ENCODE results near the gene ARSB. TPM values are rescaled to one million over a fixed set of nuclear protein-coding genes. Genes with fewer than 3 reads are reported as not detected.

ARSB gene
- total and polyA plus RNA-seq, 2 donors (not counting 1 experiment from before 2014, with no cell fraction given), result 10.1 to 27.7 TPM

GRCh38 chr5:78995521-78996007 is 10.5 kb upstream of the ARSB start:
- no peaks in the 10 kb centered on the region for H3K9me3 ChIP-seq (ENCODE audit: control insufficient read depth, insufficient read depth, low read depth, low read length)
- no peak for DNase-seq (ENCODE audit: low read depth in 2 of 2)
- no peaks in the 10 kb centered on the region for H3K4me1 ChIP-seq (ENCODE audit: control insufficient read depth, extremely low read depth, insufficient read depth, low read length)
- no peak overlapping the region for H3K4me3 ChIP-seq (replicated peaks in 1 of 4; ENCODE audit: control extremely low read depth in 1 of 4, insufficient read depth in 1 of 4, low read depth in 3 of 4, low read length in 4 of 4)
- no peak overlapping the region for H3K4me2 ChIP-seq (ENCODE audit: extremely low read depth, insufficient read depth, low read length)
- H3K27me3 ChIP-seq (ENCODE audit: control insufficient read depth, insufficient read depth, low read length), result no peaks in the 10 kb centered on the region
- H3K36me3 ChIP-seq (ENCODE audit: control insufficient read depth, insufficient read depth, low read length), result no peaks in the 10 kb centered on the region
- no peak overlapping the region for H3K9ac ChIP-seq (ENCODE audit: insufficient read depth, low read length)
- no peak overlapping the region for H2AFZ ChIP-seq (ENCODE audit: low read length)
- TF ChIP-seq EZH2 (IDR thresholded peaks at IDR 0.05; ENCODE audit: low read length, missing control alignments) (no peak), CTCF (conservative IDR thresholded peaks at IDR 0.05 in 1 of 2, IDR thresholded peaks at IDR 0.05 in 1 of 2; ENCODE audit: low read depth in 1 of 2, low read length in 2 of 2) (no peak)
- no peaks in the 10 kb centered on the region for H3K79me2 ChIP-seq (ENCODE audit: control insufficient read depth, insufficient read depth, low read length)
- H4K20me1 ChIP-seq (ENCODE audit: control insufficient read depth, extremely low read depth, insufficient read depth, low read length), result no peaks in the 10 kb centered on the region
- no peak overlapping the region for H3K27ac ChIP-seq (ENCODE audit: insufficient read depth, low read length)

- H2AFZ ChIP-seq (ENCODE audit: low read length), result no peak overlapping the region
- H3K36me3 ChIP-seq (ENCODE audit: control insufficient read depth, insufficient read depth, low read length), result no peaks in the 10 kb centered on the region
- TF ChIP-seq EZH2 (IDR thresholded peaks at IDR 0.05; ENCODE audit: low read length, missing control alignments) (no peak), CTCF (conservative IDR thresholded peaks at IDR 0.05 in 1 of 2, IDR thresholded peaks at IDR 0.05 in 1 of 2; ENCODE audit: low read depth in 1 of 2, low read length in 2 of 2) (no peak)
- no peaks in the 10 kb centered on the region for H3K79me2 ChIP-seq (ENCODE audit: control insufficient read depth, insufficient read depth, low read length)
- H4K20me1 ChIP-seq (ENCODE audit: control insufficient read depth, extremely low read depth, insufficient read depth, low read length), result no peaks in the 10 kb centered on the region
- no peaks in the 10 kb centered on the region for H3K9me3 ChIP-seq (ENCODE audit: control insufficient read depth, insufficient read depth, low read depth, low read length)
- no peak overlapping the region for H3K4me3 ChIP-seq (replicated peaks in 1 of 4; ENCODE audit: control extremely low read depth in 1 of 4, insufficient read depth in 1 of 4, low read depth in 3 of 4, low read length in 4 of 4)
- H3K4me1 ChIP-seq (ENCODE audit: control insufficient read depth, extremely low read depth, insufficient read depth, low read length), result no peaks in the 10 kb centered on the region
- DNase-seq (ENCODE audit: low read depth in 2 of 2), result no peak
- H3K27me3 ChIP-seq (ENCODE audit: control insufficient read depth, insufficient read depth, low read length), result no peaks in the 10 kb centered on the region
- H3K27ac ChIP-seq (ENCODE audit: insufficient read depth, low read length), result no peak overlapping the region
- H3K9ac ChIP-seq (ENCODE audit: insufficient read depth, low read length), result no peak overlapping the region
- no peak overlapping the region for H3K4me2 ChIP-seq (ENCODE audit: extremely low read depth, insufficient read depth, low read length)
Observed at GRCh38 chr5:78993165-78993564, 8.1 kb upstream of the ARSB start.

- H3K79me2 ChIP-seq (ENCODE audit: control insufficient read depth, insufficient read depth, low read length), result no peaks in the 10 kb centered on the region
- no peaks in the 10 kb centered on the region for H3K4me1 ChIP-seq (ENCODE audit: control insufficient read depth, extremely low read depth, insufficient read depth, low read length)
- no peak for DNase-seq (ENCODE audit: low read depth in 2 of 2)
- no peak overlapping the region for H3K4me3 ChIP-seq (replicated peaks in 1 of 4; ENCODE audit: control extremely low read depth in 1 of 4, insufficient read depth in 1 of 4, low read depth in 3 of 4, low read length in 4 of 4)
- TF ChIP-seq EZH2 (IDR thresholded peaks at IDR 0.05; ENCODE audit: low read length, missing control alignments) (no peak), CTCF (conservative IDR thresholded peaks at IDR 0.05 in 1 of 2, IDR thresholded peaks at IDR 0.05 in 1 of 2; ENCODE audit: low read depth in 1 of 2, low read length in 2 of 2) (no peak)
- H3K36me3 ChIP-seq (ENCODE audit: control insufficient read depth, insufficient read depth, low read length), result no peaks in the 10 kb centered on the region
- no peaks in the 10 kb centered on the region for H3K27me3 ChIP-seq (ENCODE audit: control insufficient read depth, insufficient read depth, low read length)
- no peak overlapping the region for H3K4me2 ChIP-seq (ENCODE audit: extremely low read depth, insufficient read depth, low read length)
- no peak overlapping the region for H3K27ac ChIP-seq (ENCODE audit: insufficient read depth, low read length)
- no peak overlapping the region for H3K9ac ChIP-seq (ENCODE audit: insufficient read depth, low read length)
- H4K20me1 ChIP-seq (ENCODE audit: control insufficient read depth, extremely low read depth, insufficient read depth, low read length), result no peaks in the 10 kb centered on the region
- H3K9me3 ChIP-seq (ENCODE audit: control insufficient read depth, insufficient read depth, low read depth, low read length), result no peaks in the 10 kb centered on the region
- H2AFZ ChIP-seq (ENCODE audit: low read length), result no peak overlapping the region
Observed at GRCh38 chr5:78992146-78992545, 7.0 kb upstream of the ARSB start.
